ENCODE measurements around the gene DTHD1.

Gene DTHD1

GRCh38 chr4:36312511-36312910 is 31.1 kb downstream of the DTHD1 start:
- in situ Hi-C loops (cut with MboI; ENCODE audit: low sequenced_read_pairs): no loop called here

- in situ Hi-C loops (cut with MboI; ENCODE audit: low sequenced_read_pairs): no loop called here
These were observed 31.9 kb downstream of the DTHD1 start for GRCh38 chr4:36313301-36313700.

- in situ Hi-C loops (cut with MboI; ENCODE audit: low sequenced_read_pairs): no loop called here
These were observed 32.3 kb downstream of the DTHD1 start for GRCh38 chr4:36313703-36314102.

GRCh38 chr4:36316607-36317006 is 35.2 kb downstream of the DTHD1 start:
- in situ Hi-C loops (cut with MboI; ENCODE audit: low sequenced_read_pairs): no loop called here

GRCh38 chr4:36317721-36318120 is 36.3 kb downstream of the DTHD1 start:
- in situ Hi-C loops (cut with MboI; ENCODE audit: low sequenced_read_pairs): no loop called here

GRCh38 chr4:36320117-36320896 is 38.9 kb downstream of the DTHD1 start:
- in situ Hi-C loops (cut with MboI; ENCODE audit: low sequenced_read_pairs): no loop called here

- in situ Hi-C loops (cut with MboI; ENCODE audit: low sequenced_read_pairs): no loop called here
These were observed 39.8 kb downstream of the DTHD1 start for GRCh38 chr4:36321176-36321575.

- in situ Hi-C loops (cut with MboI; ENCODE audit: low sequenced_read_pairs): no loop called here
These were observed 41.5 kb downstream of the DTHD1 start for GRCh38 chr4:36322921-36323354.

GRCh38 chr4:36323816-36324419 is 42.5 kb downstream of the DTHD1 start:
- in situ Hi-C loops (cut with MboI; ENCODE audit: low sequenced_read_pairs): no loop called here

- in situ Hi-C loops (cut with MboI; ENCODE audit: low sequenced_read_pairs): no loop called here
These were observed 43.4 kb downstream of the DTHD1 start for GRCh38 chr4:36324808-36325207.

- in situ Hi-C loops (cut with MboI; ENCODE audit: low sequenced_read_pairs): no loop called here
These were observed 44.1 kb downstream of the DTHD1 start for GRCh38 chr4:36325499-36325898.

- in situ Hi-C loops (cut with MboI; ENCODE audit: low sequenced_read_pairs): no loop called here
These were observed 44.5 kb downstream of the DTHD1 start for GRCh38 chr4:36325926-36326325.

GRCh38 chr4:36326476-36327029 is 45.1 kb downstream of the DTHD1 start:
- in situ Hi-C loops (cut with MboI; ENCODE audit: low sequenced_read_pairs): no loop called here

GRCh38 chr4:36327400-36327799 is 46.0 kb downstream of the DTHD1 start:
- in situ Hi-C loops (cut with MboI; ENCODE audit: low sequenced_read_pairs): no loop called here

- in situ Hi-C loops (cut with MboI; ENCODE audit: low sequenced_read_pairs): no loop called here
These were observed 46.7 kb downstream of the DTHD1 start for GRCh38 chr4:36328130-36328529.

GRCh38 chr4:36329228-36329627 is 47.8 kb downstream of the DTHD1 start:
- in situ Hi-C loops (cut with MboI; ENCODE audit: low sequenced_read_pairs): no loop called here

- in situ Hi-C loops (cut with MboI; ENCODE audit: low sequenced_read_pairs): no loop called here
These were observed 49.4 kb downstream of the DTHD1 start for GRCh38 chr4:36330796-36331195.

GRCh38 chr4:36332023-36332781 is 50.8 kb downstream of the DTHD1 start:
- in situ Hi-C loops (cut with MboI; ENCODE audit: low sequenced_read_pairs): no loop called here

GRCh38 chr4:36332782-36333131 is 51.3 kb downstream of the DTHD1 start:
- in situ Hi-C loops (cut with MboI; ENCODE audit: low sequenced_read_pairs): no loop called here

GRCh38 chr4:36333303-36333877 is 52.0 kb downstream of the DTHD1 start:
- in situ Hi-C loops (cut with MboI; ENCODE audit: low sequenced_read_pairs): no loop called here

- in situ Hi-C loops (cut with MboI; ENCODE audit: low sequenced_read_pairs): no loop called here
These were observed 56.3 kb downstream of the DTHD1 start for GRCh38 chr4:36337665-36338185.
